GM12878 (cell line): ENCODE data around the gene SEC31B. TPM values are rescaled to one million over a fixed set of nuclear protein-coding genes. Genes with fewer than 3 reads are reported as not detected.

Source experiments
- CHD1 ChIP-seq: IDR thresholded peaks from 2 replicates; pipeline ENCODE4 v1.6.1; 2012; ENCODE audit warnings: low read depth, low read length, improper control_type of control experiment
- CREM ChIP-seq: IDR thresholded peaks from 2 replicates; pipeline ENCODE4 v1.6.1; 2014; ENCODE audit warnings: antibody characterized with exemption, low read depth
- MLLT1 ChIP-seq: fragments of 450-650 bp; IDR thresholded peaks from 2 replicates; pipeline ENCODE4 v1.6.1; 2016; ENCODE audit warnings: mild to moderate bottlenecking
- SMAD5 ChIP-seq: IDR thresholded peaks from 2 replicates; pipeline ENCODE4 v1.6.1; 2016; ENCODE audit warnings: antibody characterized with exemption, low read depth
- ZBTB40 ChIP-seq: fragments of 450-650 bp; IDR thresholded peaks from 2 replicates; pipeline ENCODE4 v1.6.1; 2016; ENCODE audit warnings: mild to moderate bottlenecking, moderate library complexity, borderline replicate concordance
- ZNF24 ChIP-seq: fragments of 450-650 bp; IDR thresholded peaks from 2 replicates; pipeline ENCODE4 v1.6.1; 2017; ENCODE audit warnings: antibody characterized with exemption, mild to moderate bottlenecking
- ZNF687 ChIP-seq: fragments of 450-650 bp; IDR thresholded peaks from 2 replicates; pipeline ENCODE4 v1.6.1; 2017; ENCODE audit warnings: mild to moderate bottlenecking, moderate library complexity
- polyA plus RNA-seq, 11 experiments: library from polyadenylated mRNA; depleted of rRNA in 4 of 11; unstranded in 6 of 11; stranded (reverse) in 5 of 11; fragments of >200 nt; fragmentation: Nextera tagmentation in 4 of 11; fragmentation: Illumina TruSeq in 1 of 11; extraction: Ambion mirVana in 4 of 11; extraction: Trizol in 1 of 11; gene quantifications; 1 replicate in 1 of 11; 2 replicates in 10 of 11; pipeline versions ENCODE4 v1.2.1 to v1.2.3, GENCODE V29; 2011 to 2016; ENCODE audit warnings: inconsistent platforms in 2 of 11, missing spikeins in 2 of 11, low read depth in 1 of 11
- total RNA-seq, 4 experiments: library from RNA; depleted of rRNA in 3 of 4; stranded (reverse); fragments of >200 nt in 3 of 4; fragmentation: Illumina TruSeq in 1 of 4; extraction: Trizol in 1 of 4; gene quantifications; 2 replicates each; pipeline versions ENCODE4 v1.2.1 to v1.2.3, GENCODE V29; 2013 to 2021

Gene SEC31B
- total and polyA plus RNA-seq, 10 of the 15 experiments (the other 5 are each of a cell fraction or from before 2014, with no cell fraction given), result 3.4 to 24.3 (median 9.9) TPM

- 0 out of 2 replicates have a peak, but pooled peaks have one; percentile 48 for TF ChIP-seq MLLT1
- peak; percentile 46; the same call in 1 of the 2 replicates for TF ChIP-seq SMAD5
- TF ChIP-seq ZBTB40, result no peak
- TF ChIP-seq CREM, result peak; percentile 88
- no peak for TF ChIP-seq CHD1
- TF ChIP-seq ZNF24, result peak; percentile 70
- peak; percentile 72 for TF ChIP-seq ZNF687
These were observed 10.0 kb upstream of the SEC31B start, which contains the start of gene NDUFB8 (continued) for GRCh38 chr10:100529475-100530298.
